ENCODE measurements around the gene PABPN1.

GRCh38 chr14:23371865-23372264, 50.6 kb downstream of the PABPN1 start:
- no peak for TF ChIP-seq SUZ12 (IDR thresholded peaks at IDR 0.05; ENCODE audit: extremely low read depth, insufficient read depth, insufficient read length)
- no peak for TF ChIP-seq ZNF274 (IDR thresholded peaks at IDR 0.05; ENCODE audit: low read depth, low read length)
- no peak for TF ChIP-seq YY1 (IDR thresholded peaks at IDR 0.05; ENCODE audit: insufficient read depth, insufficient read length)
